Ecto neural progenitor cell (in vitro differentiated cells): ENCODE results near the gene NUSAP1.
"Not testable (repeated sequence)": the region's sequence is repeated elsewhere in the genome, so short reads cannot be mapped to it uniquely, and the experiment has no call there.

ENCODE experiments used
- DNase-seq: peaks from one replicate; pipeline ENCODE4 v3.0.0-alpha.2; 2018; ENCODE audit warnings: low spot score

The NUSAP1 gene, protein sequence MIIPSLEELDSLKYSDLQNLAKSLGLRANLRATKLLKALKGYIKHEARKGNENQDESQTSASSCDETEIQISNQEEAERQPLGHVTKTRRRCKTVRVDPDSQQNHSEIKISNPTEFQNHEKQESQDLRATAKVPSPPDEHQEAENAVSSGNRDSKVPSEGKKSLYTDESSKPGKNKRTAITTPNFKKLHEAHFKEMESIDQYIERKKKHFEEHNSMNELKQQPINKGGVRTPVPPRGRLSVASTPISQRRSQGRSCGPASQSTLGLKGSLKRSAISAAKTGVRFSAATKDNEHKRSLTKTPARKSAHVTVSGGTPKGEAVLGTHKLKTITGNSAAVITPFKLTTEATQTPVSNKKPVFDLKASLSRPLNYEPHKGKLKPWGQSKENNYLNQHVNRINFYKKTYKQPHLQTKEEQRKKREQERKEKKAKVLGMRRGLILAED

GRCh38 chr15:41332194-41333025, at the start of gene NUSAP1, which contains the start of gene OIP5:
Gene NUSAP1, plus strand, starts transcription at chr15:41332881. Its CDS starts 77 bp downstream, at chr15:41332958.
Gene OIP5, minus strand, starts transcription at chr15:41332591. Its CDS starts 30 bp downstream, at chr15:41332561.
- DNase-seq: peak; percentile 98

DNA sequence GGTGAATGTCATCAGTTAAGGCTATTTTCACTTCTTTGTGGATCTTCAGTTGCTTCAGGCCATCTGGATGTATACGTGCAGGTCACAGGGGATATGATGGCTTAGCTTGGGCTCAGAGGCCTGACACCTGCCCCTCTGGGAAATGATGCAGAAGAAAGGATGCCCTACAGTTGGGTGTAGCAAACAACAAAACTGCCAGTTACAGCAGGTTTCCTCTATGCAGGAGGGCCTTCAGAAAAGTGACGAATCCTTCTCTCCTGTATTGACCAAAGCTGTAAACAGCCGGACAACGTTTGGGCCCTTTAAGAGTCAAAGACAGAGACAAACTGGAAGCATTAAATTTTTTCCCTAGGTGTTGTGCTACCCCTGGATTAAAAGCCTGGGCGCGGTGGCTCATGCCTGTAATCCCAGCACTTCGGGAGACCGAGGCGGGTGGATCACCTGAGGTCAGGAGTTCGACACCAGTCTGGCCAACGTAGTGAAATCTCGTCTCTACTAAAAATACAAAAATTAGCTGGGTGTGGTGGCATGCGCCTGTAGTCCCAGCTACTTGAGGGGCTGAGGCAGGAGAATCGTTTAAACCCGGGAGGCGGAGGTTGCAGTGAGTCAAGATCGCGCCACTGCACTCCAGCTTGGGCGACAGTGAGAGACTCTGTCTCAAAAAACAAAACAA, 49.6 kb upstream of the NUSAP1 start:
- DNase-seq: peak; percentile 46

- DNase-seq: peak; percentile 97
Measured at GRCh38 chr15:41283653-41284426, 48.8 kb upstream of the NUSAP1 start.

- DNase-seq: no peak
Measured at GRCh38 chr15:41284427-41285177, 48.1 kb upstream of the NUSAP1 start.

GRCh38 chr15:41285285-41285684, 47.4 kb upstream of the NUSAP1 start:
- no peak for DNase-seq

GRCh38 chr15:41286665-41287333, 45.9 kb upstream of the NUSAP1 start:
- DNase-seq: no peak

GRCh38 chr15:41288464-41288863, 44.2 kb upstream of the NUSAP1 start:
- no peak for DNase-seq

GRCh38 chr15:41289953-41290352, 42.7 kb upstream of the NUSAP1 start:
- DNase-seq: no peak

DNA sequence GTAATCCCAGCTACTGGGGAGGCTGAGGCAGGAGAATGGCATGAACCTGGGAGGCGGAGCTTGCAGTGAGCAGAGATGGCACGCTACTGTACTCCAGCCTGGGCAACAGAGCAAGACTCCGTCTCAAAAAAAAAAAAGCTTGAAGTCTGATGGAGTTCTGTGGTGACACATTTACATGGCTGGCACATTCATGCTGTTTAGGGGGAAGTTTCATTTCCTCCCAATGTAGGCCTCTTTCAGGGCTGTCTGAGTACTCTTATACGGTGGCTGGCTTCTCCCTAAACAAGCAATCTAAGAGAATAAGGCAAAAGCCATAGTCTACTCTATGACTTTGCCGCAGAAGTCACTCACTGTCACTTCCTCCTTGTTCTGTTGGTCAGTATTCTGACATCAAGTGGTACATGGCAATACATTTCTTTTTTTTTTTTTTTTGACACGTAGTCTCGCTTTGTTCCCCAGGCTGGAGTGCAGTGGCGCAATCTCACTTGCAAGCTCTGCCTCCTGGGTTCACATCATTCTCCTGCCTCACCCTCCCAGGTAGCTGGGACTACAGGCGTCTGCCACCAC, 41.5 kb upstream of the NUSAP1 start:
- no peak for DNase-seq

DNA sequence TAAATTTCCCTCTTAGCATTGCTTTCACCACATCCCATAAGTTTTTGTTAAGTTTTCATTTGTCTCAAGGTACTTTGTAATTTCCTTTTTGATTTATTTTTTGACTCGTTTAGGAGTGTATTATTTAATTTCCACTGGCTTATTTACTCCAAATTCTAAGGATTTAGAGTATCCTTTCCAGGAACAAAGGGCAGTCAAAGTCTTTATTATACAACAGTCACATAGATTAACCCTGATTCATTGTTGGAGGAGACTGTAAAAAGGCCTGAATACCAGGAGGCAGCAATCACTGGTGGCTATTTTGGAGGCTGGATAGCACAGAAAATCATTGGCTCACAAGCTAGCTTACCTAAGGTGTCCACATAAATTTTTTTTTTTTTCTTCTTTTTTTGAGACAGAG, 40.2 kb upstream of the NUSAP1 start:
- no peak for DNase-seq

DNA sequence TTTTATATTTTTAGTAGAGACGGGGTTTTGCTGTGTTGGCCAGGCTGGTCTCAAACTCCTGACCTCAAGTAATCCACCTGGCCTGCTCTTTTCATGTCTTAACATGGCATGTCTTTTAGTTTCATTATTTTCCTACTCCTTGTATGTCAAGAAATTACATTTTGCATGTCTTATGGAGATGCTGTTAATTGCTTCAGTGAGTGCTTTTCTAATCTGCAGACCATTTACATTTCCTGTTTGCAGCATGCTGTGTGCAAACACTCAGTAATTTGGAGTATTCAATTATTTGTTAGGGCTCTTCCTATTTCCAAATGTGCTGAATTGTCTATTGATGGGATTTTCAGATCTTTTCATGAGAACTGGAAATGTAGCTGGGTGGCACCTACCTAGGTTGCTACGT, 31.5 kb upstream of the NUSAP1 start:
- not testable (repeated sequence) for DNase-seq

DNA sequence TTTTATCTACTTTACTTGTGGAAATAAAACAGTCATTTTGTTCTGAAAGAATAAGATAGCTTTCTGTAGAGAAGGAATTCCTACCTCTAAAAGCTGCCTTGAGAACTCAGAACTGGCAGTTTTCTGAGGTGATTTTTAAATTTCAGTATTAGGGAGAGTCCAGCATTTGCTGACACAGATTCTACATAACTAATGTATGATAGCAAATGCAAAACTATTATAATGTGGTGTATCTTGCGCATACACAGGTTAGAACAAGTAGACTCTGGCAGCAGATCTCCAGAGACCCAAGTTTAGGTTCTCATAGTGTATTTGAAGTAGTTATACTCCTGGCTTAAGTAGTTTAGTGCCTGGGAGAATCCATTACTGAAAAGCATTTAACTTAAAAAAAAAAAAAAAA, 31.1 kb upstream of the NUSAP1 start:
- no peak for DNase-seq

DNA sequence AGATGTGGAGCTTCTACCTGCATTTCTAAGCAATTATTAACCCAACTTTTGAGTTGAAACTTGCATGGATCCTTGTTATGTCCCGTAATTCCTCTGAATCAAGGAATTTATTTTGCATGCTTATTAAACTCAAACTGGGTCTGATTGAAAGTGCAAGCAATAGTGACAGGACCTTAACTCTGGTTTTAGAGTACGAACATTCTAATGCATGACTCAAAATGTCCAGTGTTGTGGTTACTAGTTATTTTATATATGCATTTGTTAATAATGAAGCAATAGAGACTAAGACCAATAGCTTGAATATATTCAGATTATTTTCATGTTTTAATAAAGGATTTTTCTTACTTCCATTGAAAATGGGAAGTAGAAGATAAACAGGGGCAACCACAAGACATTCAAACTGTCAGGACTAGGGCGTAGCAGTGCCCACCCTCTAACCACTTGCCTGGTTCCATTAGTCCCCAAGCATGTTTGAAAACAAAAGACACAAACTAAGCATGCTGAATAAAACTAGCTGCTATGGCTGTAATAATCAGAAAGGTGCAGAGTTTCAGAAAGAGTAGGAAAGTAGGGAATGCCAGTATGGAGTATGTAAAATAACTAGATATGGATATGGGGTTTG, 28.4 kb upstream of the NUSAP1 start:
- no peak for DNase-seq

GRCh38 chr15:41307679-41308078, 25.0 kb upstream of the NUSAP1 start:
- no peak for DNase-seq

DNA sequence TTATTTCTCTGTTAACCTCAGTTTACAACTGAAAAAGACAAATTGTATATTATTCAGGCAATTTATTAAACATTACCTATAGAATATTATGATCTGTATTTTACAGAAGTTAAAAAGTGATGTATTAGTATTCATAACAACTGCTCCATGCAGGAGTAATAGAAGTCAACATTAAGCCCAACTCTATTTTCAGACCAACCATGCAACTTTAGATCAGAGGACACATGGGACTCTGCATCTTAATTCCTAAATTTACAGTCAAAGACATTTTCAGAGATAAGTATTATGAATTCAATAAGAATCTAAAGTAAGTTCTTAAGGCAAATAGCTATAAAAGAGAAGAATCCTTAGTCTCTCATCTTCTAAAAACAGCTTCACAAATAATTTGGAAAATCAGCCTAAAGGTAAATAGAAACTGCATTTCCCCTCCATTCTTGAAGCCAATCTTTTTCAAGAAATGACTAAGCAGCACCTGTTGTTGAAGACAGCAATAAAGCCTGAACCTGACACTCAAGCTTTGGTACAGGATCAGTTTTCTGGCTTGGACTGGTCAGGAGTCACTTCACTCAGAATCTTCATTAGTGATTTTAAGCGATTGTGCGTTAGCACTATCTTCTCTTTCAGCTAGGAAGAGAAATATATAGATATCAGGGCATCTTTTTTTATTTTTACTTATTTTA, 23.3 kb upstream of the NUSAP1 start:
- no peak for DNase-seq

DNA sequence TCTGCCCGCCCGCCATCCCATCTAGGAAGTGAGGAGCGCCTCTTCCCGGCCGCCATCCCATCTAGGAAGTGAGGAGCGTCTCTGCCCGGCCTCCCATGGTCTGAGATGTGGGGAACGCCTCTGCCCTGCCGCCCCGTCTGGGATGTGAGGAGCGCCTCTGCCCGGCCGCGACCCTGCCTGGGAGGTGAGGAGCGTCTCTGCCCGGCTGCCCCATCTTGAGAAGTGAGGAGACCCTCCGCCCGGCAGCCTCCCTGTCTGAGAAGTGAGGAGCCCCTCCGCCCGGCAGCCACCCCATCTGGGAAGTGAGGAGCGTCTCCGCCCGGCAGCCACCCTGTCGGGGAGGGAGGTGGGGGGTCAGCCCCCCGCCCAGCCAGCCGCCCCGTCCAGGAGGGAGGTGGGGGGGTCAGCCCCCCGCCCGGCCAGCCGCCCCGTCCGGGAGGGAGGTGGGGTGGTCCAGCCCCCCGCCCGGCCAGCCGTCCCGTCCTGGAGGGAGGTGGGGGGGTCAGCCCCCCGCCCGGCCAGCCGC, 11.8 kb upstream of the NUSAP1 start:
- DNase-seq: not testable (repeated sequence)

GRCh38 chr15:41323611-41324010, 9.1 kb upstream of the NUSAP1 start:
- DNase-seq: no peak

GRCh38 chr15:41331281-41331680, 1.4 kb upstream of the NUSAP1 start:
- no peak for DNase-seq

GRCh38 chr15:41331833-41332193, 868 bp upstream of the NUSAP1 start:
- DNase-seq: no peak
